HG03558 (cell line): ENCODE measurements around the gene TAF11L2.
"Not testable (repeated sequence)": the region's sequence is repeated elsewhere in the genome, so short reads cannot be mapped to it uniquely, and the experiment has no call there.

Source experiments
- ATAC-seq: cut with Tn5 transposase; IDR thresholded peaks from one replicate; pipeline ENCODE4 v1.9.1; 2021; ENCODE audit warnings: moderate number of reproducible peaks; ENCODE audit not compliant: unreplicated experiment; ENCODE audit errors: extremely low read depth

Gene TAF11L2

DNA sequence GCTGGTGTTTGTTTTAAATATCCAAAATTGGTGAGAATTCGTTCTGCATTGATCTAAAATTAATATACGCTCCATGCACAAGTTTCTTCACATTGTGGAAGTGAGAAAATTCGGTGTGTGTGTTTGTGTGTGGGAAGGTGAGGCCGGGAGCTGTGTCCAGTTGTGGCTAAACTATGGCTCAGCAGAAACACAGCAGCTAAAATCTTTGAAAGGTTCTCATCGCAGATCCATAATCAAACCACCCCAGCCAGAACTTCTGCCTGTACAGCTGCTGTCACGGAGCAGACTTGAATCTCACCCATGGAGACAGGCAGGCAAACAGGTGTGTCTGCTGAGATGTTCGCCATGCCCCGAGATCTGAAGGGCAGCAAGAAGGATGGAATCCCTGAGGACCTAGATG lies at the start of gene TAF11L2:
TSS of gene TAF11L2 (plus strand) at position 301 of the 400 bp plus-strand sequence.
- not testable (repeated sequence) for ATAC-seq

GRCh38 chr5:17448877-17449276 lies 49.2 kb upstream of the TAF11L2 start:
- no peak for ATAC-seq

DNA sequence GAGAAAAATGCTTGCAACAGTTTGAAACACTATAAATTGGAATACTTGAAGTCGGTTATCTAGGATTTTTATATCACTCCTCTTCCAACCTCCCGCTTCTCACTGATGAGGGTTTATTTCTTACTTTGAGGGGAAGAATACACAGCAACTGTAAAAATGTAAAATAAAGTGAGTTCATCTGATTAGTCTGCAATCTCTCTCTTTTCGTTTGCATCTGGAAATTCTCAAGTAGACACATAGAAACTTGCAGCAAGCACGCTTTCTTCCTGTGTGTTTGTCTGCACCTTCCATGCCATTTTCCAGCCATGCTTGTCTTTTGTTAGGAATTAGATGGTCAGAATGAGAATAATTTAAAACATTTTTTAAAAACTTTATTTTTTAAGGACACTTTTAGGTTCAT lies 45.1 kb upstream of the TAF11L2 start:
- no peak for ATAC-seq

- no peak for ATAC-seq
Measured at GRCh38 chr5:17455942-17456341, 42.1 kb upstream of the TAF11L2 start.

DNA sequence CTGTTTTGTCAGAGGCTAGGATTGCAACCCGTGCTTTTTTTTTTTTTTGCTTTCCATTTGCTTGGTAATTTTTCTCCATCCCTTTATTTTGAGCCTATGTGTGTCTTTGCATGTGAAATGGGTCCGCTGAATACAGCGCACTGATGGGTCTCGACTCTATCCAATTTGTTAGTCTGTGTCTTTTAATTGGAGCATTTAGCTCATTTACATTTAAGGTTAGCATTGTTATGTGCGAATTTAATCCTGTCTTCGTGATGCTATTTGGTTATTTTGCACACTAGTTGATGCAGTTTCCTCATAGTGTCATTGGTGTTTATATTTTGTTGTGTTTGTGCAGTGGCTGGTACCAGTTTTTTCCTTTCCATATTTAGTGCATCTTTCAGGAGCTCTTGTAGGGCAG lies 36.2 kb upstream of the TAF11L2 start:
- ATAC-seq: no peak

GRCh38 chr5:17463653-17464052 lies 34.4 kb upstream of the TAF11L2 start:
- ATAC-seq: no peak

- ATAC-seq: no peak
Measured at GRCh38 chr5:17470064-17470463, 28.0 kb upstream of the TAF11L2 start.

- ATAC-seq: not testable (repeated sequence)
Measured at GRCh38 chr5:17475064-17475463, 23.0 kb upstream of the TAF11L2 start.

- no peak for ATAC-seq
Measured at GRCh38 chr5:17477043-17477442, 21.0 kb upstream of the TAF11L2 start.

DNA sequence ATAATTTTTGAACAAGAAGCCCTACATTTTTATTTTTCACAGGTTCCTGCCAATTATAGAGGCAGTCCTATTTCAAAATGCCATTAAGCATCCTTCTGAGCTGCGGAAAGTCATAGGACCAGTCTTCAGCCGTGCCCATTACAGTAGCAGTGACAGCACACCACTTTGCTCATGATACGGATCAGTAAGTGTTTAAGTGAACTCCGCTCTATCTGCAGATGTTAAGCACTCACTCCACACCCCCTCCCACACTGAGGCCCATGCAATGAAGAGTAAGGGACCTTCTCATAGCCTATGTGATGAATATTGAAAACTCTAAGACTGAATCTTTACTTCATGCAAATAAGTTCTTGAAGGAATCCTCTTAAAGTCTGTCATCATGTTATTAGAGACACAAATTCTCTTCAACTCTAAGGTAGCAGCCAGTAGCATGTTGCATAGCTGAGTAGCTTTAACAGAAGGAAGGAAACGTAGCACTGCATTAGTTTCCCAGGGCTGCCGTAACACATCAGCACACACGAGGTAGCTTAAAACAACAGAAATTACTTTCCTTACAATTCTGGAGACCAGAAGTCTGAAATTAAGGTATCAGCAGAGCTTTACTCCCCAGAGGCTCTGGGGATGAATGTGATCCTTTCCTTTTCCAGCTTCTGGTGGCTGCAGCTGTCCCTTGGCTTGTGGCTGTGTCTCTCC lies 20.3 kb upstream of the TAF11L2 start:
- ATAC-seq: no peak

- no peak for ATAC-seq
Measured at GRCh38 chr5:17481378-17481777, 16.7 kb upstream of the TAF11L2 start.

DNA sequence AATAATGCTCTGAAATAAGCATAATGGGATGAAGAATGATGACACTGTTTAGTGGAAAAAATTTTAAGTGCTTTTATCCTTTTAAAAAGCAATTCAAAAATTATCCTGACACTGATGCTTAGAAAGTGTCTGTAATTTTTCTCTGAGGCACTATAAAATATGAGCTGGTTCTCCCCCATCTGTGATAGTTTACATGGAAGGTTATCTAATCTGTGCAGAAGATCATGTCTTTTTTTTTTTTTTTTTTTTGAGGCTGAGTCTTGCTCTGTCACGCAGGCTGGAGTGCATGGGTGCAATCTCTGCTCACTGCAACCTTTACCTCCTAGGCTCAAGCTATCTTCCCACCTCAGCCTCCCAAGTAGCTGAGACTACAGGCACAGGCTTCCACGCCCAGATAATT lies 15.2 kb upstream of the TAF11L2 start:
- ATAC-seq: no peak

DNA sequence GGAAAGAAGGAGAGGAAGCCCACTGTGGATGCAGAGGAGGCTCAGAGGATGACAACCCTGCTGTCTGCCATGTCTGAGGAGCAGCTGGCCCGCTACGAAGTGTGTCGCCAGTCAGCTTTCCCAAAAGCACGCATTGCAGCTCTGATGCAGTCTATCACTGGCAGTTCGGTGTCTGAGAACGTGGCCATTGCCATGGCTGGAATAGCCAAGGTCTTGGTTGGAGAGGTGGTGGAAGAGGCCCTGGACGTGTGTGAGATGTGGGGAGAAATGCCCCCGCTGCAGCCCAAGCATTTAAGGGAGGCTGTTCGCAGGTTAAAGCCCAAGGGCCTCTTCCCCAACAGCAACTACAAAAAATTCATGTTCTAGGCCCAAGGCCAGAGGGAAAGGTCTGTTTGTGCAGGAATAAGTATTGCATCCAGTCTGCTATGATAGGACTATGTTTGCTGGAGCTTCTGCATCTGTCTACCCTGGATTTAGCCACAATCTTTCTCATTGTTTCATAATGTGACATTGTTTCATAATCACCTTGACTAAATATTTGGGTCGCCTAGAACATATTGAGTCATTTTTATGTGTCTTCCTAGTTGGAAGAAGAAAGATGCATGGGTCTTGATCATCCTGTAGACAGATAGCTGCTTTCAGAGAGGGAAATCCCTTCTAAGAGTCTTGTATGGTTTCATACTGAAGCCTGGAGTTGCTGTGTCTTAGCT lies 11.4 kb upstream of the TAF11L2 start:
- not testable (repeated sequence) for ATAC-seq

- ATAC-seq: no peak
Measured at GRCh38 chr5:17487174-17487512, 10.9 kb upstream of the TAF11L2 start.

GRCh38 chr5:17491257-17491656 lies 6.8 kb upstream of the TAF11L2 start:
- not testable (repeated sequence) for ATAC-seq

DNA sequence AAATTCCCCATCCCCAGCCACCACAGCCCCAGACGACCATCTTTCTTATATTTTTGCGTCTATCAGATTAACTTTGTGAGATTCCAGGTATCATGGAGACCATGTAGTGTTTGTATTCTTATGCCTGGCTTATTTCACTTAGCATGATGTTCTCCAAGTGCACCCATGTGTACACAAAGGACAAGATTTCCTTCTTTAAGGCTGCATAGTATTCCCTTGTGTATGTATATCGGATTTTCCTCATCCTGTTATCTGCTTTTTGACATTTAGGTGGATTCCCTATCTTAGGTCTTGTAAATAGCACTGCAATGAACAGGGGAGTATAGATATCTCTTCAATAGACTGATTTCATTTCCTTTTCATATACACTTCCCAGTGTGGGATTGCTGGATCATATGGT lies 5.3 kb upstream of the TAF11L2 start:
- ATAC-seq: no peak

DNA sequence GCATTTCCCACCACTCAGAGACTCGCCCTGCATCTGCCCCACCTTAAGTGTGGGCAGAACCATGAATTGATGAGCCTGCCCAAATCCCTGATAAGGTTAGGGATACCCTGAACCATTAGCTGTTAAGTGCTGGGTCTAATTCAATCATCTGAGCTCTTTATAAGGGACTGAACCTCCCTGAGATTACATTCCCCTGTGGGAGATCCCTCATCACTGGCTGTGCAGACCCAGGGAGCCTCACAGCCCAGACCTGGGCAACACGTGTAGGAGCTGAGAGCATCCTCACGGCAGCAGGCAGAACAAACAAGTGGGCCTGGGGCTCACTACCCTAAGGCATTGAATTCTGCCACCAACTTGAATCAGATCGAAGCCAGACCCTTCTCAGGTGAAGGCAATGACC lies 585 bp upstream of the TAF11L2 start:
- no peak for ATAC-seq

GRCh38 chr5:17511775-17512325 lies 13.8 kb downstream of the TAF11L2 start:
- ATAC-seq: no peak

GRCh38 chr5:17517526-17517925 lies 19.5 kb downstream of the TAF11L2 start:
- not testable (repeated sequence) for ATAC-seq

- ATAC-seq: not testable (repeated sequence)
Measured at GRCh38 chr5:17518067-17518466, 20.0 kb downstream of the TAF11L2 start, which contains the start of gene TAF11L3. Gene TAF11L3 (plus strand): TSS chr5:17518367.

GRCh38 chr5:17519508-17519907 lies 21.5 kb downstream of the TAF11L2 start:
- not testable (repeated sequence) for ATAC-seq

DNA sequence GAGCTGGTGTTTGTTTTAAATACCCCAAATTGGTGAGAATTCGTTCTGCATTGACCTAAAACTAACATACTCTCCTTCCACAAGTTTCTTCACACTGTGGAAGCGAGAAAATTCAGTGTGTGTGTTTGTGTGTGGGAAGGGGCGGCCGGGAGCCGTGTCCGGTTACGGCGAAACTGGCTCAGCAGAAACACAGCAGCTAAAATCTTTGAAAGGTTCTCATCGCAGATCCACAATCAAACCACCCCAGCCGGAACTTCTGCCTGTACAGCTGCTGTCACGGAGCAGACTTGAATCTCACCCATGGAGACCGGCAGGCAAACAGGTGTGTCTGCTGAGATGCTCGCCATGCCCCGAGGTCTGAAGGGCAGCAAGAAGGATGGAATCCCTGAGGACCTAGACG lies 23.5 kb downstream of the TAF11L2 start, which contains the start of gene TAF11L4:
TSS of gene TAF11L4 (plus strand) at position 301 of the 400 bp plus-strand sequence.
- ATAC-seq: not testable (repeated sequence)
